Activated T-helper 1 cell treated with anti-CD3 and anti-CD28 coated beads, Interleukin-2, amount 50 U/mL, for 16 hours (primary cell): ENCODE measurements around the gene UVSSA.
"Not testable (repeated sequence)": the region's sequence is repeated elsewhere in the genome, so short reads cannot be mapped to it uniquely, and the experiment has no call there.

Experiments
- DNase-seq, 2 donors: peaks; one replicate each; pipeline ENCODE4 v3.0.0-alpha.2; 2020; ENCODE audit warnings: low read depth in 1 of 2, low spot score in 1 of 2

The UVSSA gene

DNA sequence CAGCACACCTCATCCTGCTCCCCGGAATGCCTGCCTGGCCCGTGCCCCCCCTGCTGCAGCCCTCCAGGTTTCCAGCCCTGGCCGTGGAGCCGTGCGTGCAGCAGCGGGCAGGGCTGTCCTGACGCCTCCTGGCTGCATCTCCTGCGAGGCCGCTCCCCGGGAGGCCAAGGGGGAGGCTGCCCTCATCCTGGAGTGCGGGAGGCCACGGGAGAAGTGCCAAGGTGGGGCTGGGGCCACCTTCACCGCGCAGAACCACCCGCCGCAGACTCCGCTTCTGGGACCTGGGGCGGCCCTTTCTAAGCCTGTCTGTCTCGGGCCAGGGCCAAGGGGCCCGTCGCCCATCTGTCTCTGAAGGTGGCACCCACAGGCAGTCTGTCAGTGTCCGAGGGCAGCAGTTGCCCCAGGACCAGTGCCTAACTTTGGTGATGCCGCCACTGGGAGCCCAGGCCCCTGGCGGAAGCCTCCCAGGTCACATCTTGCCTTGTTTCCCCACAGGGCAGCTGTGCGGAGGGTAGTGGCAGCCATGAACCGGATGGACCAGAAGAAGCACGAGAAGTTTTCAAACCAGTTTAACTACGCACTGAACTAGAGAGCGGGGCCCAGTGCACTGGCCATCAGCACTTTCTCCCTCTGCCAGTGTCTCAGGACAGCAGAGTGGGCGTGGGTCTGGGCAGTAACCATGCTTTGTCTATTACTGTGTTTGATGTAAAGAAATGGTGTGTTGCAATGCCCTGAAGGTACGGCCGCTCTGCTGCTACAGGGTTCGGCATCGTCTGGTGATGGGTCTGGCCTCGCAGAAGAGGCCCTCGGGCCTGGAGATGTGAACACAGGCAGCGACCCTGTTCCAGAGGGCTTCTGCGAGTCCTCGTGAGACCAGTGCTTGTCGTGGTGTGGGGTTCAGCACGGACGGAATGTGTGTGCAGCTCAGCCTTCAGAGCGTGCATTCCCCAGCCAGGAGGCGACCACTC is 38.6 kb downstream of the UVSSA start:
- no peak for DNase-seq

- not testable (repeated sequence) for DNase-seq
Observed at GRCh38 chr4:1393363-1393762, 46.4 kb downstream of the UVSSA start.

- DNase-seq: no peak
Observed at GRCh38 chr4:1393866-1394265, 46.9 kb downstream of the UVSSA start.

- not testable (repeated sequence) for DNase-seq
Observed at GRCh38 chr4:1394554-1395388, 47.8 kb downstream of the UVSSA start.

DNA sequence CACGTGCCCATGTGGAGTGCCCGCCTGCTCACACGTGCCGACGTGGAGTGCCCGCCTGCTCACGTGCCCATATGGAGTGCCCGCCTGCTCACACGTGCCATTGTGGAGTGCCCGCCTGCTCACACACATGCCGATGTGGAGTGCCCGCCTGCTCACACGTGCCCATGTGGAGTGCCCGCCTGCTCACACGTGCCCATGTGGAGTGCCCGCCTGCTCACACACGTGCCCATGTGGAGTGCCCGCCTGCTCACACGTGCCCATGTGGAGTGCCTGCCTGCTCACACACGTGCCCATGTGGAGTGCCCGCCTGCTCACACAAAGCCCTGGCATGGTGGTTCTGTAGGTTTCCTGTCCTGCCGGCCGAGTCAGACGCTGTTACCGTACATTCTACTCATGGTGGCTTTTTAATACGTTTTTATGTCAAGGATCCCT is 48.4 kb downstream of the UVSSA start:
- DNase-seq: not testable (repeated sequence)

- DNase-seq: no peak
Observed at GRCh38 chr4:1395941-1396805, 49.2 kb downstream of the UVSSA start.

GRCh38 chr4:1396806-1397455 is 49.9 kb downstream of the UVSSA start:
- no peak for DNase-seq

DNA sequence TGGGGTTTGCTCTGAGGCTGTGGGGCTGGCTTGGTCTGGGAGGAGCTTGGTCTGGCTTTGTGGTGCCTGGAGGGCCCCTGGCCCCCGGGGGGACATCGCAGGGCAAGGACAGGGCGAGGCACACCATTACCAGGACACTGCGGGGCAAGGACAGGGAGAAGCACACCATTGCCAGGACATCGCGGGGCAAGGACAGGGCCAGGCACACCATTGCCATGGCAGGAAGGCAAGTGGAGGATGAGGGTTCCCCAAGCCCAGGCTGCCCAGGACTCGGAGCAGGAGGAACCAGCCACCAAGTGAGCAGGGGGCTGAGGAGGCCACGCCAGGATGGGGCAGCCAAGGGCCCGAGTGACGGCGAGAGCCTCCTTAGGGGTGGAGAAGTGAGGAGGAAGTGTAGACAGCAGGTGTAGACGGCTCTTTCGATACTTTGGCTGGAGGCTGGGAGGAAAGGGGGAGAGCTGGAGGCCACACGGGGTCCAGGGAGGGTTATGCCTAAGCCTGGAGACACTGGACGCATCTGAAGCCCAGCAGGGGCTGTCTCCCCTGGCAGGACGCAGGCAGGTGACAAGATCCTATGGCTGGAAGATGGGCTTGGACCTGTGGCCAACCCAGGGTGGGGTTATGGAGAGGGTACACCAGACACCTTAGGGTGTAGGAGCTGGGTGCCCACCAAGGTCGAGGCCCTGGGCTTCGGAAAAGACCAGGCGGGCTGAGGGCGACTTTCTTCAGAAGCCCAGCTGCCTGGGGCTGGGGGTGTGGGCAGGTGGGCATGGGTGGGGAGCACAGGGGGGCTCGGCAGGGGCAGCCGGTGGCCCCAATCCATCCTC is 51.9 kb downstream of the UVSSA start:
- no peak for DNase-seq

DNA sequence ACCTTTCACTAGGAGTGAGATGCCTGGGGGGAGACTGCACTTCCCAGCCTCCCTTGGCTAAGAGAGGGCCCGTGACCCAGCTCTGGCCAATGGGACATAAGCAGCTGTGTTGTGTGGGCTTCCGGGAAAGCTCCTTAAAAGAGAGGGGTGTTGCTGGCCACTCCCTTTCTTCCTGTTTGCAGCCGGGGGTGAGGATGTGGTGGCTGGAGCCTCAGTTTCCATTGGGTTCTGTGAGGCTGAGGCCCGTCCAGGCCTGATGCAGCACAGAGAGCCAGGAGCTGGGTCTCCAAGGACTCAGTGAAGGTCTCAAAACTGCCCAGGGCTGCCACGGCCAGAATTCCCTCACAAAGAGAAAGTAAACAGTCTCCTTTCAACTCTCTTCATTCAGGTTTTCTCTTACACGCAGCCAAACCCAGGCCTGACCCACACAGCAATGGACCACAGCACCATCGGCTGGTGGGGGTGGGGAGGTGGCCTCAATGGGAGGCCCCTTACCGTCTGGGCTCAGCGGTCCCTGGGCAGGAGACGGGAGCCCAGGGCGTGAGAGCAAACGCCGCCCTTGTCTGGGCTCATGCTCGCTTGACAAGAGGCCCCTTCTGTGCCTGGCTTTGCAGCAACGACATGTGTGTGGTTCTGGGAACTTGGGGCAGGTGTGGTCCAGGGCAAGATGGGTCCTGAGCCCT is 52.6 kb downstream of the UVSSA start:
- no peak for DNase-seq

- DNase-seq: no peak
Observed at GRCh38 chr4:1400191-1400805, 53.3 kb downstream of the UVSSA start.

- DNase-seq: no peak
Observed at GRCh38 chr4:1400831-1401408, 53.9 kb downstream of the UVSSA start.

GRCh38 chr4:1401409-1402020 is 54.5 kb downstream of the UVSSA start:
- no peak for DNase-seq

- DNase-seq: no peak
Observed at GRCh38 chr4:1402021-1402515, 55.1 kb downstream of the UVSSA start.

- no peak for DNase-seq
Observed at GRCh38 chr4:1402516-1403091, 55.6 kb downstream of the UVSSA start.

- no peak for DNase-seq
Observed at GRCh38 chr4:1403177-1403583, 56.2 kb downstream of the UVSSA start.

DNA sequence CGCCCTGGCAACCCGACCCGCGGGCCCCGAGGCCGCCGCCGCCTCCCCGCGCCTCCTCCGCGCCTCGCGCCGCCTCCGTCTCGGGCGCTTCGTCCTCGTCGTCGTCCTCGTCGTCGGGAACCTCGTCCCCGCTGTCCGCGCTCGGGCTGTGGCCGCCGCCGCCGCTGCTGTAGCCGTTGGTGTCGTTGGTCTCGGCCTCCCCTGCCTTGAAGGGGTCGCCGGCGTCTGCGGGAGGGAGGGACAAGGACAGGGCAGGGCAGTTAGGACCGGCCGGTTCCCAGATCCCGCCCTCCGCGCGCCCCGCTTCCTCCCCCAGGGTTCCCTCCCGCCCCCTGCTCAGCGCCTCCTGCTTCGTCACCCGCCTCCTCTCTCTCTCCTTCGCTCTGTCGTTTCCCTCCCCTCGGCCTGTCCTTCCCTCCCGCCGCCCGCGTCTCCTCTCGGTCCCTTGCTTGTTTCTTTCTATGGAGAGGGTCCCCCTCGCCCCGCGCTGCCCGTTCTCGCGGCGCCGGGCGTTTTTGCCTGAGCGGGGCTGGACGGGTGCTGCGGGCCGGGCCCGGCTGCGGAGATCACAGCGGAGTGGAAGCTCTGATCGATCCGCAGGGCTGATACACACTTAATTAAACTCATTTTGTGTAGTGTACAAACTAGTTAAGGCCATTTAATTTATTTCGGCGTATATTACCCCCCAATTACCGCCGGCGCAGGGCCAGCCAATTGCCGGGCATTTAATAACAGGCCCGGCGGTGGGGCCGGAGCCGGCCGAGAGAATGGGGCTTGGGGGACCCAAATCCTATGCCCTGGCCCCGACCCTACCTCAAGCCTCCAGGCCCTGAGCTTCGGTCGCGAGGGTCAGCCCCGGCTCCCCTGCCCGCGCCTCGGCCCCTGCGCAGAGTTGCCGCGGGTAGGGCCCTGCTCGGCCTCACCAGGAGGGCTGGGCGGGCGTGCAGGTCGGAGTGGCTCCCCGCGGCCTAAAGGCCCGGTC is 56.9 kb downstream of the UVSSA start:
- no peak for DNase-seq
